Smooth muscle cell (in vitro differentiated cells): ENCODE data around the gene ALOX5. TPM values are rescaled to one million over a fixed set of nuclear protein-coding genes. Genes with fewer than 3 reads are reported as not detected.
"Not testable (repeated sequence)": the region's sequence is repeated elsewhere in the genome, so short reads cannot be mapped to it uniquely, and the experiment has no call there.

Experiments used
- DNase-seq: peaks from one replicate; lab custom pipeline; 2025; ENCODE audit not compliant: unreplicated experiment; lab: John Stamatoyannopoulos, UW
- H2AFZ ChIP-seq: fragments of 200-600 bp; sonication (generic); 2 replicates; pipeline ENCODE4 v1.6.0; 2016; ENCODE audit warnings: antibody characterized with exemption, low read depth, mild to moderate bottlenecking
- H3F3A ChIP-seq: fragments of 200-600 bp; sonication (generic); 2 replicates; pipeline ENCODE4 v1.6.0; 2017; ENCODE audit warnings: antibody characterized with exemption, low read depth
- H3K27ac ChIP-seq: fragments of 200-600 bp; sonication (generic); 2 replicates; pipeline ENCODE4 v1.5.1; 2016; ENCODE audit warnings: low read depth, mild to moderate bottlenecking
- H3K27me3 ChIP-seq: fragments of 200-600 bp; sonication (generic); 2 replicates; pipeline ENCODE4 v1.6.1; 2016; ENCODE audit warnings: low read depth, mild to moderate bottlenecking
- H3K36me3 ChIP-seq: fragments of 200-600 bp; sonication (generic); 2 replicates; pipeline ENCODE4 v1.5.1; 2016; ENCODE audit warnings: low read depth
- H3K4me1 ChIP-seq: fragments of 200-600 bp; sonication (generic); 2 replicates; pipeline ENCODE4 v1.5.1; 2016; ENCODE audit warnings: low read depth
- H3K4me2 ChIP-seq: fragments of 200-600 bp; sonication (generic); 2 replicates; pipeline ENCODE4 v1.6.0; 2016; ENCODE audit warnings: mild to moderate bottlenecking
- H3K4me3 ChIP-seq: fragments of 200-600 bp; sonication (generic); 2 replicates; pipeline ENCODE4 v1.5.1; 2016; ENCODE audit warnings: mild to moderate bottlenecking
- H3K79me2 ChIP-seq: fragments of 200-600 bp; sonication (generic); 2 replicates; pipeline ENCODE4 v1.6.0; 2016; ENCODE audit warnings: low read depth, mild to moderate bottlenecking
- H3K9ac ChIP-seq: fragments of 200-600 bp; sonication (generic); 2 replicates; pipeline ENCODE4 v1.6.0; 2016; ENCODE audit warnings: low read depth
- H3K9me3 ChIP-seq: fragments of 200-600 bp; sonication (generic); replicated peaks from 2 replicates; pipeline ENCODE4 v1.5.1; 2016; ENCODE audit warnings: low read depth
- H4K20me1 ChIP-seq: fragments of 200-600 bp; sonication (generic); 2 replicates; pipeline ENCODE4 v1.6.0; 2016; ENCODE audit warnings: low read depth
- WGBS: methylation state at CpG from one replicate; pipeline ENCODE4 v1.1.7; 2016; ENCODE audit warnings: low lambda C conversion rate; 5-methylcytosine and 5-hydroxymethylcytosine counted together
- polyA plus RNA-seq: library from polyadenylated mRNA; unstranded; fragments of >200 nt; fragmentation: Nextera tagmentation; extraction: Ambion mirVana; gene quantifications from 2 replicates; pipeline ENCODE4 v1.2.1, GENCODE V29; 2016
- total RNA-seq: library from RNA; depleted of rRNA; stranded (reverse); fragments of >200 nt; gene quantifications from 2 replicates; pipeline ENCODE4 v1.2.3, GENCODE V29; 2014
- TF ChIP-seq, protein P1 (sequence below): fragments of 200-600 bp; sonication (generic); IDR thresholded peaks from 2 replicates; pipeline ENCODE4 v1.5.1; 2017; ENCODE audit warnings: borderline replicate concordance, mild to moderate bottlenecking, antibody characterized with exemption; ENCODE audit not compliant: insufficient read depth, poor library complexity, severe bottlenecking

Gene ALOX5
- total and polyA plus RNA-seq, 2 experiments from 2014 or later = 0.18 TPM; not detected in 1

DNA sequence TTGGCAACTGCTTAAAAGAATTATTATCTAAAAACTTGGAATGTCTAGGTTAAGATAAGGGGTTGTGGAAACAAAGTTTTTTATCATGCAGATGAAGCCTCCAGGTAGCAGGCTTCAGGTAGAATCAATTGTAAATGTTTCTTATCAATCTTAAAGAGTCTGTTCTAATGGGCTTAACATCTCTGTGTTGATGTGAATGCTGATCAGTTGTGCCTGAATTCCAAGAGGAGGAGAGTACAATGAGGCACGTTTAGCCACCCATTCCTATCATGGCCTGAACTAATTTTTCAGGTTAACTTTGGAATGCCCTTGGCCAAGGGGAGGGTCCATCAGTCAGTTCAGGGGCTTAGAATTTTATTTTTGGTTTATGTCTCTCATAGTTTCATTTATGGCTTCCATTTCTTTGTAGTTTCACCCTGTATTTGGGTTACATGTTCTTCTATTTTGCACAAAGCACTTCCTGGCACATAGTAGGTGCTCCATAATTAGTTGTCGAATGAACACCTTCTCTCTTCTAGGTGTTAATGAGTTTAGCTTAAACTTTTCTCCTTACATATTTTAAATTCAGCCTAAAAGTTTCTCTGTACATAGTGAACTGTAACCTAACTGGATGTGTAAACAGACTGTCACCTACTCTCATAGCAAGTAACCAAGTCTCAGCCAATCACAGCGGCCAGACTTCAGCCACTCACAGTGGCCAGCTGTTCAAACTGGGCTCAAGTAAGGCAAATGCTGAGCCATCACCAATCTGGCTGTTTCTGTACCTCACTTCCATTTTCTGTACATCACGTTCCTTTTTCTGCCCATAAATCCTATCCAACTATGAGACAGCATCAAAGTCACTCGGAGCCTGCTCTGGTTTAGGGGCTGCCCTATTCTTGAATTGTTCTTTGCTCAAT, 34.7 kb downstream of the ALOX5 start:
- no peak overlapping the region for H3K4me3 ChIP-seq
- H3K27ac ChIP-seq = no peak overlapping the region
- H3K9me3 ChIP-seq = no peaks in the 10 kb centered on the region
- no peak overlapping the region for H2AFZ ChIP-seq
- no peaks in the 10 kb centered on the region for H3K4me1 ChIP-seq
- DNase-seq = no peak
- no peaks in the 10 kb centered on the region for H3F3A ChIP-seq
- H3K27me3 ChIP-seq = no peaks in the 10 kb centered on the region
- no peak overlapping the region for H3K9ac ChIP-seq
- H3K4me2 ChIP-seq = no peak overlapping the region
- 77% methylated on average over 5 of the region's 5 CpGs for WGBS
- H4K20me1 ChIP-seq = no peaks in the 10 kb centered on the region
- no peaks in the 10 kb centered on the region for H3K36me3 ChIP-seq
- no peaks in the 10 kb centered on the region for H3K79me2 ChIP-seq
- TF ChIP-seq, protein P1, sequence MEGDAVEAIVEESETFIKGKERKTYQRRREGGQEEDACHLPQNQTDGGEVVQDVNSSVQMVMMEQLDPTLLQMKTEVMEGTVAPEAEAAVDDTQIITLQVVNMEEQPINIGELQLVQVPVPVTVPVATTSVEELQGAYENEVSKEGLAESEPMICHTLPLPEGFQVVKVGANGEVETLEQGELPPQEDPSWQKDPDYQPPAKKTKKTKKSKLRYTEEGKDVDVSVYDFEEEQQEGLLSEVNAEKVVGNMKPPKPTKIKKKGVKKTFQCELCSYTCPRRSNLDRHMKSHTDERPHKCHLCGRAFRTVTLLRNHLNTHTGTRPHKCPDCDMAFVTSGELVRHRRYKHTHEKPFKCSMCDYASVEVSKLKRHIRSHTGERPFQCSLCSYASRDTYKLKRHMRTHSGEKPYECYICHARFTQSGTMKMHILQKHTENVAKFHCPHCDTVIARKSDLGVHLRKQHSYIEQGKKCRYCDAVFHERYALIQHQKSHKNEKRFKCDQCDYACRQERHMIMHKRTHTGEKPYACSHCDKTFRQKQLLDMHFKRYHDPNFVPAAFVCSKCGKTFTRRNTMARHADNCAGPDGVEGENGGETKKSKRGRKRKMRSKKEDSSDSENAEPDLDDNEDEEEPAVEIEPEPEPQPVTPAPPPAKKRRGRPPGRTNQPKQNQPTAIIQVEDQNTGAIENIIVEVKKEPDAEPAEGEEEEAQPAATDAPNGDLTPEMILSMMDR = no peak

DNA sequence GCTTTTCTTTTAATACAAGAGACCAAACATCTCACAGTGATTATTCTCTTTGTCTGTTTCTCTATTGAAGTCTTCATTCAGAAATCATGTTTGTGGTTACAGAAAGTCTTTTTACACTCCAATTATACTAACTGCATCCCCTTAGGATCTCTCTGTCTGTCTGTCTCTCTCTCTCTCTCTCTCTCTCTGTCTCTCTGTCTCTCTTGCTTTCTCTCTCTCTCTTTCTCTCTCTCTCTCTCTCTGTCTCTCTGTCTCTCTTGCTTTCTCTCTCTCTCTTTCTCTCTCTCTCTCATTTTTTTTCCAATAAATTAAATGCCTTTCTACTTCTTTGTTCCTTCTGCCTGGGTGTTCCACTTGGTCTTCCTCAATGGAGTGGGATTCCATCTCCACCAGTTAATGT, 35.3 kb downstream of the ALOX5 start:
- not testable (repeated sequence) for DNase-seq, H3K4me1 ChIP-seq, H2AFZ ChIP-seq, H3K27me3 ChIP-seq, H3F3A ChIP-seq, H3K4me2 ChIP-seq, H3K36me3 ChIP-seq, H3K9me3 ChIP-seq, H3K79me2 ChIP-seq, H3K9ac ChIP-seq, H3K4me3 ChIP-seq, H3K27ac ChIP-seq, H4K20me1 ChIP-seq

DNA sequence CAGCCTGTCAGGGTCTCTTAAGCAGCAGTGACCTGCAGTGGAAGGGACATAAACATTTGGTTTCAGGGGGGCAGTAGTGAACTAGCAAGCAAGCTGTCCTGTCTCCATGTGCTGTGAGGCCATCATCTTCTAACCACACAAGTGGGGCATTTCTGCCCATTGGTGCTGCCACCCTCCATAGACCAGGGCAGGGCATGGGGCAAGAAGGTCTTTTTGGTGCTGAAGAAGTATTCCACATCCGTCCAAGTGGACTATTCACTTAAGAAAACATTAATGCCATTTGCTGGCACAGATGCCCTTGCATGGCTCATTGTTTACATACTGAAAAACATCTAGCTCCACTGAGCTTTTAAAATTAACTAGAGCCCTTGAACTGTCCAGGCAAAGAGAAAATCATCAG, 35.8 kb downstream of the ALOX5 start:
- no peak for DNase-seq
- H3K36me3 ChIP-seq = no peaks in the 10 kb centered on the region
- TF ChIP-seq, protein P1 = no peak
- H3F3A ChIP-seq = no peaks in the 10 kb centered on the region
- H3K9ac ChIP-seq = no peak overlapping the region
- H3K4me2 ChIP-seq = no peak overlapping the region
- no peaks in the 10 kb centered on the region for H3K4me1 ChIP-seq
- H3K4me3 ChIP-seq = no peak overlapping the region
- no peaks in the 10 kb centered on the region for H3K27me3 ChIP-seq
- H3K27ac ChIP-seq = no peak overlapping the region
- H3K79me2 ChIP-seq = no peaks in the 10 kb centered on the region
- no peak overlapping the region for H2AFZ ChIP-seq
- no peaks in the 10 kb centered on the region for H3K9me3 ChIP-seq
- WGBS = 91% methylated on average over 1 of the region's 1 CpG
- no peaks in the 10 kb centered on the region for H4K20me1 ChIP-seq

DNA sequence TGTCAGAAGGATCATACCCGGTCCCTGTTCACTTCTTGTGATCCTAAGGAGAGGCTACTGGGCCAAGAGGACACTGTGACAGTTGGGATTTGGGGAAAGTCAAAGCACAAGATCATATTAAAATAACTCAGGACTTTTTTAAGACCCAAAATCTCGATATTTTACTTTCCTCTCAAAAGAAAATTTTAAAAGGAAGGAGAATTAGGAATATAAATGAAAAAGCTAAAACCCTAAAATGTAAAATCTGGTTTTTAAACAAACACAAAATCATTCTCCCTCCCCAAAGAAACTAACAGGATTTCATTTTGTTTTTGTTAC, 36.4 kb downstream of the ALOX5 start:
- Histone ChIP-seq H4K20me1 (no peaks in the 10 kb centered on the region), H3K27me3 (no peaks in the 10 kb centered on the region), H3K4me2 (no peak overlapping the region), H3K4me1 (no peaks in the 10 kb centered on the region), H3K9me3 (no peaks in the 10 kb centered on the region), H3K36me3 (no peaks in the 10 kb centered on the region), H2AFZ (no peak overlapping the region), H3K9ac (no peak overlapping the region), H3F3A (no peaks in the 10 kb centered on the region), H3K27ac (no peak overlapping the region), H3K79me2 (no peaks in the 10 kb centered on the region), H3K4me3 (no peak overlapping the region)
- 93% methylated on average over 2 of the region's 2 CpGs for WGBS
- TF ChIP-seq, protein P1 = no peak
- DNase-seq = no peak
